Retinal pigment epithelial cell (primary cell): ENCODE data around the gene RASL11B.

Source experiments
- DNase-seq: peaks from one replicate; pipeline ENCODE4 v3.0.0-alpha.2; 2010; ENCODE audit warnings: low read depth
- H3K4me3 ChIP-seq: 2 replicates; pipeline ENCODE4 v1.5.1; 2011; ENCODE audit warnings: mild to moderate bottlenecking, low read length, control low read depth, moderate library complexity
- CTCF ChIP-seq: conservative IDR thresholded peaks from 2 replicates; pipeline ENCODE4 v1.5.1; 2011; ENCODE audit warnings: low read depth, low read length, control low read depth, inconsistent platforms

Gene RASL11B

GRCh38 chr4:52865300-52865699 lies 3.2 kb downstream of the RASL11B start:
- DNase-seq: no peak
- no peak for TF ChIP-seq CTCF
- peak overlapping the region; percentile 20 for H3K4me3 ChIP-seq

- no peak for DNase-seq
- H3K4me3 ChIP-seq: no peak overlapping the region
- TF ChIP-seq CTCF: no peak
These were observed 4.6 kb downstream of the RASL11B start for GRCh38 chr4:52866734-52867133.

GRCh38 chr4:52867163-52867562 lies 5.0 kb downstream of the RASL11B start:
- TF ChIP-seq CTCF: no peak
- H3K4me3 ChIP-seq: no peak overlapping the region
- no peak for DNase-seq

- TF ChIP-seq CTCF: peak; percentile 26
- DNase-seq: no peak
- no peak overlapping the region for H3K4me3 ChIP-seq
These were observed 6.0 kb downstream of the RASL11B start for GRCh38 chr4:52868133-52868532.

- no peak overlapping the region for H3K4me3 ChIP-seq
- TF ChIP-seq CTCF: no peak
- DNase-seq: no peak
These were observed 7.1 kb downstream of the RASL11B start for GRCh38 chr4:52869196-52869595.

- no peak for TF ChIP-seq CTCF
- H3K4me3 ChIP-seq: no peak overlapping the region
- no peak for DNase-seq
These were observed 7.5 kb downstream of the RASL11B start for GRCh38 chr4:52869656-52870055.

GRCh38 chr4:52870225-52870624 lies 8.1 kb downstream of the RASL11B start:
- DNase-seq: no peak
- H3K4me3 ChIP-seq: no peak overlapping the region
- TF ChIP-seq CTCF: no peak
